ENCODE measurements around the gene ZNF705A.
"Not testable (repeated sequence)": the region's sequence is repeated elsewhere in the genome, so short reads cannot be mapped to it uniquely, and the experiment has no call there.

ZNF705A gene

DNA sequence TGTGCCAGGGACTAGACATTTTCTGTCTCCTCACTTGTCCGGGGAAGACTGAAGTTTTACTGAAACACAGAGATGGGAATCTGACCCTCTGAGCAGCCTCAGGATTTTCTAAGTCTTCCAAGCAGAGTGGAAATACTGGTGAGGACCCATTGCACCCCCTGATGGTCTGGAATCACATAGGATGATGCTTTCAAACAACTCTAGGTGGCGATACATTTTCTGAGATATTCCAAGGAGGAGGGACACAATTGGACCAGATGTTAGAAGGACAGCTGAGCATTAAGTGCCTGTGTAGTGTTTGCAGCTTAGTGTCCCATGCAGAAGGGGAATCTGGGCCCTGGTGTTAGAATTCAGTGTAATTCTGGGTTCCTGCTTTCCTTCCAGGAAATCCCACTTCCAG, 31.3 kb downstream of the ZNF705A start:
- DNase-seq: not testable (repeated sequence)

DNA sequence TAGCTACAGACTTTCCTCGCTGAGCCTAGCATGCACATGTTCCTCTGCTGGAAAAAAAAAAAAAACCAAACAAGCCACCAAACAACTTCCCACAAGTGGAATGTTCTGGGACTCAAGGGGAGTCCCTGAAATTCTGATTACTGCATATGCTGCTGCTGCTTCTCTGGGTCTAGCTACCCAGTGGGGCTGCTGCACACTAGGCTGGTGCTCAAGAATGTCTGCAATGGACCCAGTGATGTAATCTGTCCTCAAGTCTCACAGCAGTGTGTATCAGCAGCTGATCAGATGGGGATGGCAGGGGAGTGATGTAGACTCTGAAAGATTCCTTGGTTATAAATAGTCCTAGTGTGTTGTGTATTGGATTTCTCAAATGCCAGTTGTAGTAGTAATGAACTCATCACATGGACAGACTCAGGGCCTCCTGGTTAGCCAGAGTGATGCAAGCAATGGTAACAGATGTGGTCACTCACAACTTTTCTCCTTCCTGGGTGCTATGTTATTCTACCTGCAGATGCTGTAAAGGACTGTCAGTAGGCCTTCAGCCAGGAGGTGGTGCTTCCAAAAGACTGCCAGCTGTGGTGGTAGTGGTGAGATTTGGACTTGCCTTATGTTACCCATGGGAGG, 41.0 kb downstream of the ZNF705A start:
- not testable (repeated sequence) for DNase-seq

DNA sequence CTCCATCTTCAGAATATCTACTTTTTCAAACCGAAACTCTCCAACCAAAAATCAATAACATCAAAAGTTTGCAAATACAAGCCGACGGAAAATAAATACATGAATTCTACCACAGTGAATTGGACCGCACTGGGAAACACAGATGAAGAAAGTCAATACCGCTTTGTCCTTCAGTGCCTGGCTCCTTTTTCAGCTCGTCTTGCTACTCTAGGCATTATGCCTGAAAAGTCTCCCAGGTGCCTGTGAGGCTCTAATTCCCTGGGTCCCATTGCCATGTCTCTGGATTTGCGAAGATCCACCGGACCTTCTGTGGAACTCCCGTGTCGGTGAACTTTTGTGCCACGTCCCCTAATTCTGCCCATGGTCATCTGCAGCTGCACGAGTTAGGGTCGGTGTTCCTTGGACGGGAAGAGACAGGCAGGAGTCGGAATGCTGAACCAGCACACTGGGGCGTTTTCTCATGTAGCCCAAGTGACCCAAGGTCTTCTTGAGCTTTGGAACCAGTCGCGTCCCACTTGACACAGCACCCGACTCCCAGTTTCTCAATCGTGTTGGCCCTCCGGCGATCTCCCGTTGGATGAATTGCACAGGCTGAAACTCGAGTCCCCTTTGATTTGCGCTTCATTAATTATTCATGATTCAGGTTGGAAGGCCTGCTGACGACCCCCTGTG, 62.0 kb downstream of the ZNF705A start:
- peak in 1 of 2 experiments; percentile 10 for DNase-seq

- not testable (repeated sequence) for DNase-seq
These were observed 64.6 kb downstream of the ZNF705A start for GRCh38 chr12:8221375-8221774.

DNA sequence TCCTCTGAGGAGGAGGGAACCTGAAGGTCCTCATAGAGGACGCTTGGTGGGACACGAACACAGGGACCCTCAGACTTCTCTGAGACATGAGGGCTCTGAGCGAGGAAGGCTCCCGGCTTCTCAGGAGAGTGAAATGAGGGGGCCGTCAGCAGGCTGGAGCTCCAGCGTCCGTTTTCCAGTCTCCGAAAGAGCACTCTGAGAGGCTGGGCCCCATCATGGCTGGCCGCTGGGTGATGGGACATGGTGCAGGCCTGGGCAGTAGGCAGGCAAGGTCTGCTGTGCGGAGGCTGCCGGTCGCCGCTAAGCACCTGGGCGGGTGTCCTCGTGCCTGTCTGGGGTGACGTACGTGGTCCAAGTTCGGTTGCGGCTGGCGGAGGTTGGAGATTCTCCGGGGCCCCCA, 65.0 kb downstream of the ZNF705A start:
- not testable (repeated sequence) for DNase-seq

DNA sequence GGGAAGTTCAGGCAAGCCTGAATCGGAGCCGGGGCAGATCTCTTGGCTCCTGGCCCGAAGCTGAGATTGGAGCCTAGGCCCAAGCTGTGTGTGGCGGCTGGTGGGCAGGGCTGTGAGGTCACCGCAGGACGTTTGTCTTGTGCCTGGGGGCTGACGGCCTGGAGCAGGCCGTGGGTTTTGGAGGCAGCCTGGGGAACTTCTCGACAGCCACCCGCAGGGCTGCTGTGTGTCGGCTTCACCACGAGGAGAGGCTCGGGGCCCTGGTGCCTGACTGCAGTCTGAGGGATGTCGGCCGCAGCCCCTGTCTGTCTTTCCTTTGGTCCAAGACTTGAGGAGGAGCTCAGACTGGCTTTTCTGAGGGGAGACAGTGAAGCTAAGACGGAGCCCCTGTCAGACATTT, 65.5 kb downstream of the ZNF705A start:
- not testable (repeated sequence) for DNase-seq

- DNase-seq: not testable (repeated sequence)
These were observed 66.8 kb downstream of the ZNF705A start for GRCh38 chr12:8223646-8224045.

GRCh38 chr12:8224782-8225181, 68.0 kb downstream of the ZNF705A start:
- DNase-seq: not testable (repeated sequence)

GRCh38 chr12:8226355-8226754, 69.5 kb downstream of the ZNF705A start:
- DNase-seq: no peak

- not testable (repeated sequence) for DNase-seq
These were observed 70.3 kb downstream of the ZNF705A start, which contains the start of gene FAM90A1 for GRCh38 chr12:8226992-8227731. Gene FAM90A1 (minus strand): TSS chr12:8227618. CDS start chr12:8224832, 2,786 bp downstream.

DNA sequence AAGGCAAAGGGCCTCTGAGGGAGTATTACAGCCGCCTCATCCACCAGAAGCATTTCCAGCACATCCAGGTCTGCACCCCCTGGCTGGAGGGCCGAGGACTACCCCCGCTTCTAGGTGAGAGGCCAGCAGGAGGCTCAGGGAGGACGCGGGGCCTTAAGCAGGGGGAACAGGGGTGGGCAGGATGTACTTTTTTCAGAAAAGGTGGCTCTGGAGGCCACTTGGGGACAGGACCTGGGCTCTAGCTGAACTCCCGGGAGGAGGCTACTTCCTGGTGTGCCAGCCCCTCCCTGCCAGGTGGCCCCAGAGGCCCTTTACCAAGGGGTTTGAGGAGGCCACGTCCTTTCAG, 70.9 kb downstream of the ZNF705A start:
- not testable (repeated sequence) for DNase-seq

GRCh38 chr12:8228607-8229006, 71.8 kb downstream of the ZNF705A start:
- not testable (repeated sequence) for DNase-seq

DNA sequence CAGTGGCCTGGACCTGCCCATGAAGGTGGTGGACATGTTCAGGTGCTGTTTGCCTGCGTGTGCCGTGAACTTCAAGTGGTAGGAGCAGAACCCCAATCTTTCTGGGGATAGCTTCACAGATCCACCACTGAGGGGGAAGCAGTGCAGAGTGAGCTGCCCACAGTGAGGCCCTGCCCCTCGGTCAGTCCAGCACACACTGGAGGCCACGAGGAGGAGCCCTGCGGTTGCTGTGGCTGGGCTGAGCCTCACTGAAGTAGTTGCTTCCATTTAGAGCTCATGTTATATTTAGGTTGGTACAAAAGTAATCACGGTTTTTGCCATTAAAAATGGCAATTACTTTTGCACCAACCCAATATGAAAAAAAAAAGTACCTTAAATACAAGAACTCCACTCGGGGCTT, 72.7 kb downstream of the ZNF705A start:
- not testable (repeated sequence) for DNase-seq

Measured in NCI-H526 (cell line).